WI38 (cell line): ENCODE measurements around the gene LMNB1.
"Not testable (repeated sequence)": the region's sequence is repeated elsewhere in the genome, so short reads cannot be mapped to it uniquely, and the experiment has no call there.

Experiments used
- H3K4me3 ChIP-seq: 2 replicates; pipeline ENCODE4 v1.5.1; 2011; ENCODE audit warnings: low read depth, mild to moderate bottlenecking, control low read depth, low read length
- CTCF ChIP-seq: IDR thresholded peaks from 2 replicates; pipeline ENCODE4 v1.5.1; 2012; ENCODE audit warnings: low read depth, mild to moderate bottlenecking, control low read depth, low read length

LMNB1 gene

DNA sequence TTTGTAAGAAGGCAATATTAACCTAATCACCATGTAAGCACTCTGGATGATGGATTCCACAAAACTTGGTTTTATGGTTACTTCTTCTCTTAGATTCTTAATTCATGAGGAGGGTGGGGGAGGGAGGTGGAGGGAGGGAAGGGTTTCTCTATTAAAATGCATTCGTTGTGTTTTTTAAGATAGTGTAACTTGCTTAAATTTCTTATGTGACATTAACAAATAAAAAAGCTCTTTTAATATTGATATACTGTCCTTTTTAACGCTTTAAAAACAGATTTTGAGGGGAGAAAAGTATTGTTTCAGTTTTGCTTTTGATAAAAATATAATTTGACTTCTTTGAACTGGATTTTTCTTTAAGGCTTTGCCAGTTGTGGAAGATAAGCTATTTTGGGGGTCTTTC is 59.8 kb downstream of the LMNB1 start:
- H3K4me3 ChIP-seq: no peak overlapping the region
- no peak for TF ChIP-seq CTCF

- TF ChIP-seq CTCF: no peak
- no peak overlapping the region for H3K4me3 ChIP-seq
Measured at GRCh38 chr5:126837242-126837641, 60.3 kb downstream of the LMNB1 start.

- no peak overlapping the region for H3K4me3 ChIP-seq
- TF ChIP-seq CTCF: peak; percentile 26; the same call in 1 of the 2 replicates
Measured at GRCh38 chr5:126837906-126838539, 61.1 kb downstream of the LMNB1 start.

- not testable (repeated sequence) for H3K4me3 ChIP-seq
Measured at GRCh38 chr5:126839407-126839806, 62.5 kb downstream of the LMNB1 start.

DNA sequence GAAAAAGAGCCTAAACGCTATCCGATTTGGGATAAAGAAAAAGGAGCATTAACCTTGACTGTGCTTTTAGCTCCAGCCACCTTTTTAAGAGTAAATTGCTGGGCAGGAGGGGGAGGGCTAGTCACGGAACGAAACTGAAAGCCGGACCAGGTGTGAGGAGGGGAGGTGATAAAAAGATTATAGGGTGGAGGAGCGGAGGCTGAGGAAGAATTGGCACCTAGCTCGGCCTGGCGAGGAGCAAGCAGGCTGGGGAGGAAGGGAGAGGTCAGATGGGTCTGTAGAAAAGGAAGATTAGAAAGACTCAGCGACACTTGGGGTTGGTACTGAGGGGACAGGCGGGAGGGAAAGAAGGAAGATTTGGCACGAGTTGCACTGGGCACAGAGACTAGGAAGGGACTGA is 66.4 kb downstream of the LMNB1 start:
- not testable (repeated sequence) for H3K4me3 ChIP-seq

DNA sequence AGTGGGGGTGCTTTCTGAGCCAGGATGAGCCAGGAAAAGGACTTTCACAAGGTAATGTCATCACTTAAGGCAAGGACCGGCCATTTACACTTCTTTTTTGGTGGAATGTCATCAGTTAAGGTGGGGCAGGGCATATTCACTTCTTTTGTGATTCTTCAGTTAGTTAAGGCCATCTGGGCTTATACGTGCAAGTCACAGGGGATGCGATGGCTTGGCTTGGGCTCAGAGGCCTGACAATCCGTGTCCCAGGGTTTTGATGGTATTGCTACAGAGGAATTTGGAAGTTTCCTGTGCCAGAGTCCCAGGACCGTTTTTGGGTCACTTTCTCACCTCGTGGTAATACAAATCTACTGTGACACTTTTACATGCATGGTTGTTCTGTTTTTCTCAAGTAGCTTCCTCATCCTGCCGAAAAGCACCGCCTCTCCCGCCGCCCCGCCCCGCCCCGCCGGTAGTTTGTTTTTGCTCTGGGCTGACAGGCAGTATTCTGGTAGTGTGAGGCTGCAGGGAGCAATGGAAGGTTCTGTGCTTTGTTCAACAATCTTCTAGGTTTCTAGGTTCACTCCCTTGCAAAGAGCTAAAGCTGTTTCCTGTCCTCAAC is 68.6 kb downstream of the LMNB1 start:
- not testable (repeated sequence) for H3K4me3 ChIP-seq

DNA sequence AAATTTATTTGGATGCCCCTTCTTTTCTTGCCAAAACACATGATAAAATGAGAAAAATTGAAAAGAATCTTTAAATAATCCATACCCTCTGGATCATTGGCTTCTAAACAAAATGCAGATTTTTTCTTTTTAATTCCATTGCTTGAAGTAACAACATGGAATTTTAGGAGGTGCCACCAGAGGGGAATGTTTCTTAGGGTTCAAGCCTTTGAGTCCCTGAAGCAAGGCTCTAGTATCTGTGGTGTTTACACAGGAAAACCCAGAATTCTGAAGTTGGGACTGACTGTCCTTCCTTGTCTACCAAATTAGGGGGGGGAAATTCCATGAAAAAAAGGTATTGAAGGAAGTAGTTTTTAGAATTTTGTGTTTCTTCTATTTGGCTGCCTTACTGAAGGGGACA is 69.4 kb downstream of the LMNB1 start:
- no peak overlapping the region for H3K4me3 ChIP-seq
- TF ChIP-seq CTCF: no peak

DNA sequence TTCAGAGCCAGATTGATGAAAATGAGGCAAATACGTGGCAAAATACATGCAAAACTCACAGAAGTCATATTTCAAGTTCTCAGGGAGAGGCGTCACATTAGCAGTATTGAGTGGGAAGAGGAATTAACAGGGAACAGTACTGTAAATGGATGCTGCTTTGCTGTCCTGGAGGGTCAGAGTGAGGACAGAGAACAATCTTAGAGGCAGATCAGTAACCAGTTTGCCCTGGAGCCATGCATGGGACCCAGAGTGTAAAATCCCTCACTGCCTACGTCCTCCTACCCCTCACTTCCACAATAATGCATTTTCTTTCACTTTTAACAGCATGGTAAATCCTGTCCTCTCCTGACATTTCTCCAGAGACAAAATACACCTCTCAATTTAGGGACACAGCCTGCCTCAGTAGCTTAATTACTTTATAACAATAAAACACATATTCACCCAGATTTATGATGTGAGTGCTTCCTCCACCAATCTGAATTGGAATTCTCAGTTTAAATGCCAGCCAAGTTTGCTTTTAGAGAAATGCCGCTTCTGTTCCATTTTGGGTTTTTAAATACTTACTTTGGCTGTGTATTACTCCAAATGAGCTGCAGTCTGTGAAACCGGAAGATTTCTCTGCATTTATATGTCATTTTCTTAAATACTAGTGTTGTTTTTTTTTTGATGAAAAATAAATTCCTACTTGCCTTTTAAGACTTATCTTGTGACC is 70.0 kb downstream of the LMNB1 start:
- TF ChIP-seq CTCF: no peak
- H3K4me3 ChIP-seq: no peak overlapping the region

GRCh38 chr5:126847456-126847820 is 70.5 kb downstream of the LMNB1 start:
- no peak for TF ChIP-seq CTCF

More at GRCh38 chr5:126847456-126847820, 70.5 kb downstream of the LMNB1 start:
- no peak overlapping the region for H3K4me3 ChIP-seq
